ENCODE measurements around the gene APOBR. TPM values are rescaled to one million over a fixed set of nuclear protein-coding genes. Genes with fewer than 3 reads are reported as not detected.

APOBR gene
- total RNA-seq, 1 experiment from 2014 or later, result 0.05 TPM

DNA sequence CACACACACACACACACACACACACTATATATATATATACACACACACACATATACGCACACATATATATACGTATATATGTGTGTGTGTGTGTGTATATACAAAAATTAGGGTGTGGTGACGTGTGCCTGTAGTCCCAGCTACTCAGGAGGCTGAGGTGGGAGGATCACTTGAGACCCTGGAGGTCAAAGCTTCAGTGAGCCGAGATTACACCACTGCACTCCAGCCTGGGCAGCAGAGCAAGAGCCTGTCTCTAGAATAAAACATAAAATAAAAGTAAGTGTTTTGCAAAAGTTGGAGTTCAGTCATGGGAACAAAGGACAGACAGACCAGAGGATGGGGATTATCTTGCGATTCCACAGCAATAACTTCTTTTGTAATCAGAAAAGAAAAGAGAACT, 33.5 kb downstream of the APOBR start:
- Histone ChIP-seq H3K4me2 (ENCODE audit: low read length) (no peak overlapping the region), H3K27ac (ENCODE audit: low read depth, low read length) (no peak overlapping the region), H2AFZ (ENCODE audit: low read depth, low read length, poor library complexity, severe bottlenecking) (no peak overlapping the region), H4K20me1 (ENCODE audit: insufficient read depth) (no peaks in the 10 kb centered on the region), H3K27me3 (ENCODE audit: insufficient read depth, low read length) (no peaks in the 10 kb centered on the region), H3K9me3 (ENCODE audit: control insufficient read depth in 1 of 2, insufficient read depth in 1 of 2, low read depth in 1 of 2, low read length in 2 of 2) (no peaks in the 10 kb centered on the region), H3K9me2 (ENCODE audit: insufficient read depth) (no peaks in the 10 kb centered on the region), H3K4me3 (replicated peaks in 1 of 2; ENCODE audit: low read depth in 1 of 2, low read length in 2 of 2) (no peak overlapping the region), H3K9ac (ENCODE audit: low read length) (no peak overlapping the region), H3K79me2 (ENCODE audit: insufficient read depth, low read length) (no peaks in the 10 kb centered on the region), H3K36me3 (ENCODE audit: control insufficient read depth in 1 of 2, insufficient read depth in 2 of 2, low read length in 2 of 2) (no peaks in the 10 kb centered on the region), H3K4me1 (ENCODE audit: control insufficient read depth in 1 of 2, insufficient read depth in 2 of 2, low read length in 2 of 2) (peaks cover 0 to 9% of the 10 kb centered on the region in 2 experiments; a peak in 3 of 4 replicates)
- no TSS peak for BruUV-seq (replicated peaks)
- CTCF ChIA-PET, result no interaction called here
- POLR2A ChIA-PET, result no interaction called here
- DNase-seq (ENCODE audit: low read depth, low spot score), result no peak
- intact Hi-C loops (cut with micrococcal nuclease), result no loop called here
- no peak for ATAC-seq
- no peak for TF ChIP-seq EZH2 (IDR thresholded peaks at IDR 0.05)
- no peak for TF ChIP-seq EZH2phosphoT487 (IDR thresholded peaks at IDR 0.05; ENCODE audit: borderline replicate concordance)
- no peak for TF ChIP-seq ELF1 (IDR thresholded peaks at IDR 0.05; ENCODE audit: borderline replicate concordance, low read depth)
- TF ChIP-seq POLR2AphosphoS5 (IDR thresholded peaks at IDR 0.05; ENCODE audit: low read depth, low read length), result no peak
- no peak for TF ChIP-seq ZFX (IDR thresholded peaks at IDR 0.05)
- no peak for TF ChIP-seq SRF (IDR thresholded peaks at IDR 0.05; ENCODE audit: low read depth)
- no peak for TF ChIP-seq TCF7L2 (IDR thresholded peaks at IDR 0.05; ENCODE audit: borderline replicate concordance, extremely low read depth, insufficient read depth, insufficient read length)
- TF ChIP-seq YY1 (IDR thresholded peaks at IDR 0.05; ENCODE audit: extremely low read depth, insufficient replicate concordance, low read depth, low read length), result no peak
- TF ChIP-seq CBX3 (IDR thresholded peaks at IDR 0.05; ENCODE audit: low read depth), result no peak
- TF ChIP-seq FOSL1 (IDR thresholded peaks at IDR 0.05; ENCODE audit: low read depth), result no peak
- RAD21 ChIA-PET (ENCODE audit: low non-redundant PET in 1 of 2, low total read pairs in 2 of 2, uncharacterized antibody in 2 of 2, unreplicated experiment in 2 of 2), result no interaction called here

DNA sequence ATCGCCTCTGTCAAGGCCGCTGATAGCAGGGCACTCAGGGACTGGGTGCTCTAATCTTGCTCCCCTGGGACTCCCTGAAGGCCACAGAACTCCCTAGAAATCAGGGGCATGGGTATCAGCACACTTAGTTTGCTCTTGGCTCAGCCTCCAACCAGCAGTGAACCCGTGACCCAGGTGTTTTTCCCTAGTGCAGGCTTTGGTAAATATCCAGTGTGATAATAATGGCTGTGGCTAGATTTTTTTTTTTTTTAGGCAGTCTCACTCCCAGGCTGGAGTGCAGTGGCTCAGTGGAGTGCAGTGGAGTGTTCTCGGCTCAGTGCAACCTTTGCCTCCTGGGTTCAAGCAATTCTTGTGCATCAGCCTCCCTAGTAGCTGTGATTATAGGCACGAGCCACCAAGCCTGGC, 34.0 kb downstream of the APOBR start:
- no TSS peak for BruUV-seq (replicated peaks)
- H3K9ac ChIP-seq (ENCODE audit: low read length), result no peak overlapping the region
- ChIA-PET POLR2A (no interaction called here), RAD21 (ENCODE audit: low non-redundant PET in 1 of 2, low total read pairs in 2 of 2, uncharacterized antibody in 2 of 2, unreplicated experiment in 2 of 2) (no interaction called here), CTCF (no interaction called here)
- no peaks in the 10 kb centered on the region for H3K9me2 ChIP-seq (ENCODE audit: insufficient read depth)
- DNase-seq (ENCODE audit: low read depth, low spot score) (no peak), ATAC-seq (no peak)
- H3K79me2 ChIP-seq (ENCODE audit: insufficient read depth, low read length), result no peaks in the 10 kb centered on the region
- no peak overlapping the region for H2AFZ ChIP-seq (ENCODE audit: low read depth, low read length, poor library complexity, severe bottlenecking)
- no peaks in the 10 kb centered on the region for H3K9me3 ChIP-seq (ENCODE audit: control insufficient read depth in 1 of 2, insufficient read depth in 1 of 2, low read depth in 1 of 2, low read length in 2 of 2)
- no peak overlapping the region for H3K4me3 ChIP-seq (replicated peaks in 1 of 2; ENCODE audit: low read depth in 1 of 2, low read length in 2 of 2)
- no peak for TF ChIP-seq SRF (IDR thresholded peaks at IDR 0.05; ENCODE audit: low read depth)
- no peak for TF ChIP-seq YY1 (IDR thresholded peaks at IDR 0.05; ENCODE audit: extremely low read depth, insufficient replicate concordance, low read depth, low read length)
- no peak for TF ChIP-seq POLR2A (IDR thresholded peaks at IDR 0.05; ENCODE audit: borderline replicate concordance, extremely low read depth, insufficient read depth, insufficient read length)
- TF ChIP-seq CBX3 (IDR thresholded peaks at IDR 0.05; ENCODE audit: low read depth), result no peak
- no peak for TF ChIP-seq SIN3A (IDR thresholded peaks at IDR 0.05; ENCODE audit: low read depth)
- TF ChIP-seq ZFX (IDR thresholded peaks at IDR 0.05), result no peak
- TF ChIP-seq FOSL1 (IDR thresholded peaks at IDR 0.05; ENCODE audit: low read depth), result no peak
- no peak for TF ChIP-seq JUND (IDR thresholded peaks at IDR 0.05)
- no peak for TF ChIP-seq EZH2phosphoT487 (IDR thresholded peaks at IDR 0.05; ENCODE audit: borderline replicate concordance)
- intact Hi-C loops (cut with micrococcal nuclease), result no loop called here
- peaks cover 0 to 9% of the 10 kb centered on the region in 2 experiments; a peak in 3 of 4 replicates for H3K4me1 ChIP-seq (ENCODE audit: control insufficient read depth in 1 of 2, insufficient read depth in 2 of 2, low read length in 2 of 2)
- H3K4me2 ChIP-seq (ENCODE audit: low read length), result no peak overlapping the region
- H3K27ac ChIP-seq (ENCODE audit: low read depth, low read length), result no peak overlapping the region
- no peaks in the 10 kb centered on the region for H3K36me3 ChIP-seq (ENCODE audit: control insufficient read depth in 1 of 2, insufficient read depth in 2 of 2, low read length in 2 of 2)
- H4K20me1 ChIP-seq (ENCODE audit: insufficient read depth), result no peaks in the 10 kb centered on the region
- no peaks in the 10 kb centered on the region for H3K27me3 ChIP-seq (ENCODE audit: insufficient read depth, low read length)
